Neural cell (in vitro differentiated cells): ENCODE measurements around the gene SH3RF1. TPM values are rescaled to one million over a fixed set of nuclear protein-coding genes. Genes with fewer than 3 reads are reported as not detected.

Experiments used
- H2AFZ ChIP-seq: fragments of 200-600, 300-800 bp; sonication (generic), shearing (Covaris generic); 2 replicates; pipeline ENCODE4 v1.6.0; 2014; ENCODE audit warnings: low read depth, mild to moderate bottlenecking, antibody characterized with exemption, low read length, moderate library complexity
- H3F3A ChIP-seq: fragments of 200-600 bp; shearing (Covaris generic); 2 replicates; pipeline ENCODE4 v1.6.1; 2016; ENCODE audit warnings: mild to moderate bottlenecking, moderate library complexity, mixed read lengths, antibody characterized with exemption, low read length; ENCODE audit not compliant: insufficient read depth, poor library complexity, severe bottlenecking
- H3K27ac ChIP-seq: fragments of 200-600, 300-800 bp; sonication (generic), shearing (Covaris generic); 2 replicates; pipeline ENCODE4 v1.5.1; 2014; ENCODE audit warnings: mild to moderate bottlenecking, low read length, moderate library complexity
- H3K27me3 ChIP-seq: fragments of 300-800, 200-600 bp; sonication (generic), shearing (Covaris generic); 2 replicates; pipeline ENCODE4 v1.6.0; 2014; ENCODE audit warnings: mild to moderate bottlenecking, low read depth, low read length, moderate library complexity; ENCODE audit not compliant: insufficient read depth
- H3K36me3 ChIP-seq: fragments of 300-800, 200-600 bp; sonication (generic), shearing (Covaris generic); 2 replicates; pipeline ENCODE4 v1.5.1; 2014; ENCODE audit warnings: mild to moderate bottlenecking, antibody characterized with exemption, low read length, moderate library complexity; ENCODE audit not compliant: insufficient read depth
- H3K4me2 ChIP-seq: fragments of 300-800, 200-600 bp; sonication (generic), shearing (Covaris generic); 2 replicates; pipeline ENCODE4 v1.6.0; 2014; ENCODE audit warnings: mild to moderate bottlenecking, low read length
- H3K4me3 ChIP-seq: fragments of 300-800, 200-600 bp; sonication (generic), shearing (Covaris generic); 2 replicates; pipeline ENCODE4 v1.5.1; 2014; ENCODE audit warnings: mild to moderate bottlenecking, low read length, moderate library complexity
- H3K79me2 ChIP-seq: fragments of 200-600 bp; shearing (Covaris generic); replicated peaks from 2 replicates; pipeline ENCODE4 v1.6.0; 2014; ENCODE audit warnings: mild to moderate bottlenecking, low read length, moderate library complexity; ENCODE audit not compliant: insufficient read depth
- H3K9ac ChIP-seq: fragments of 300-800, 200-600 bp; sonication (generic), shearing (Covaris generic); 2 replicates; pipeline ENCODE4 v1.6.1; 2016; ENCODE audit warnings: mild to moderate bottlenecking, low read length, mixed read lengths
- H3K9me2 ChIP-seq: fragments of 200-600 bp; shearing (Covaris generic); 2 replicates; pipeline ENCODE4 v1.6.1; 2016; ENCODE audit warnings: mild to moderate bottlenecking, low read length, mixed read lengths; ENCODE audit not compliant: insufficient read depth
- H3K9me3 ChIP-seq: fragments of 200-600, 300-800 bp; sonication (generic), shearing (Covaris generic); 2 replicates; pipeline ENCODE4 v1.6.1; 2016; ENCODE audit warnings: mild to moderate bottlenecking, mixed run types, low read length, moderate library complexity, mixed read lengths
- H4K20me1 ChIP-seq: fragments of 200-600 bp; shearing (Covaris generic); 2 replicates; pipeline ENCODE4 v1.6.1; 2016; ENCODE audit warnings: mild to moderate bottlenecking, mixed run types; ENCODE audit not compliant: insufficient read depth
- CTCF ChIP-seq: fragments of 450-650 bp; IDR thresholded peaks from 2 replicates; pipeline ENCODE4 v1.5.1; 2014; ENCODE audit warnings: antibody characterized with exemption, mild to moderate bottlenecking, moderate library complexity; ENCODE audit not compliant: poor library complexity, severe bottlenecking
- EP300 ChIP-seq: fragments of 450-650 bp; conservative IDR thresholded peaks from 2 replicates; pipeline ENCODE4 v1.6.1; 2014; ENCODE audit warnings: antibody characterized with exemption, mild to moderate bottlenecking, moderate library complexity; ENCODE audit not compliant: poor library complexity, severe bottlenecking
- EZH2 ChIP-seq: fragments of 200-600, 300-800 bp; shearing (Covaris generic), sonication (generic); IDR thresholded peaks from 2 replicates; pipeline ENCODE4 v1.6.1; 2014; ENCODE audit warnings: antibody characterized with exemption, low read length, borderline replicate concordance, mild to moderate bottlenecking; ENCODE audit not compliant: insufficient read depth, poor library complexity, severe bottlenecking
- MXI1 ChIP-seq: fragments of 450-650 bp; conservative IDR thresholded peaks from 2 replicates; pipeline ENCODE4 v1.6.1; 2014; ENCODE audit warnings: antibody characterized with exemption, mild to moderate bottlenecking; ENCODE audit not compliant: poor library complexity, severe bottlenecking
- POLR2AphosphoS5 ChIP-seq: IDR thresholded peaks from 2 replicates; pipeline ENCODE4 v1.6.1; 2012
- RAD21 ChIP-seq: fragments of 450-650 bp; conservative IDR thresholded peaks from 2 replicates; pipeline ENCODE4 v1.6.1; 2014; ENCODE audit warnings: antibody characterized with exemption, mild to moderate bottlenecking, moderate library complexity
- REST ChIP-seq: IDR thresholded peaks from 2 replicates; pipeline ENCODE4 v1.6.1; 2012; ENCODE audit warnings: borderline replicate concordance
- SMC3 ChIP-seq: fragments of 450-650 bp; conservative IDR thresholded peaks from 2 replicates; pipeline ENCODE4 v1.6.1; 2014; ENCODE audit warnings: antibody characterized with exemption, mild to moderate bottlenecking, moderate library complexity; ENCODE audit not compliant: poor library complexity
- TAF1 ChIP-seq: IDR thresholded peaks from 2 replicates; pipeline ENCODE4 v1.6.1; 2012; ENCODE audit warnings: low read depth
- polyA plus RNA-seq: library from polyadenylated mRNA; depleted of rRNA; stranded (reverse); fragments of >200 nt; gene quantifications from 2 replicates; pipeline ENCODE4 v1.2.3, GENCODE V29; 2014

Gene SH3RF1
- polyA plus RNA-seq, 1 donor from 2014 or later: 3.1 TPM

DNA sequence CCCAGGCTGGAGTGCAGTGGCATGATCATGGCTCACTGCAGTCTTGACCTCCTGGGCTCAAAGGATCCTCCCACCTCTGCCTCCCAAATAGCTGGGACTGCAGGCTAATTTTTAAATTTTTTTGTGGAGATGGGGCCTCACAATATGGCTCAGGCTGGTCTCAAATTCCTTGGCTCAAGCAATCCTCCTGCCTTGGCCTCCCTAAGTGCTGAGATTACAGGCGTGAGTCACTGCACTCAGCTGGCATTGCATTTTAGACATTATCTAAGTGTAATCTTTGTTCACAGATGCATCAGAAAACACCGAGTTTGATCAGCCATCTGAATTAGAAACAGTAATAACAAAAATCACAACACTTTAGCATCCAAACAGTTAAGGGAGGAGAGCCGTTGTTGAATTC is 207.3 kb downstream of the SH3RF1 start:
- H3K9me3 ChIP-seq: no peaks in the 10 kb centered on the region
- no peaks in the 10 kb centered on the region for H4K20me1 ChIP-seq
- no peaks in the 10 kb centered on the region for H3K27me3 ChIP-seq
- H3K9ac ChIP-seq: no peak overlapping the region
- no peaks in the 10 kb centered on the region for H3K36me3 ChIP-seq
- no peak overlapping the region for H3K27ac ChIP-seq
- H2AFZ ChIP-seq: no peak overlapping the region
- no peaks in the 10 kb centered on the region for H3K9me2 ChIP-seq
- H3K79me2 ChIP-seq: no peaks in the 10 kb centered on the region
- H3F3A ChIP-seq: no peaks in the 10 kb centered on the region
- H3K4me2 ChIP-seq: no peak overlapping the region
- TF ChIP-seq RAD21 (no peak), EZH2 (no peak), REST (no peak), TAF1 (no peak), SMC3 (no peak), CTCF (no peak), POLR2AphosphoS5 (no peak), EP300 (no peak), MXI1 (no peak)
- no peak overlapping the region for H3K4me3 ChIP-seq

GRCh38 chr4:169062897-169063244 is 207.9 kb downstream of the SH3RF1 start:
- TF ChIP-seq TAF1: no peak
- TF ChIP-seq RAD21: no peak
- no peak for TF ChIP-seq MXI1
- TF ChIP-seq EZH2: no peak
- no peak for TF ChIP-seq CTCF
- no peak for TF ChIP-seq SMC3
- H2AFZ ChIP-seq: no peak overlapping the region

More at GRCh38 chr4:169062897-169063244, 207.9 kb downstream of the SH3RF1 start:
- H3K4me2 ChIP-seq: no peak overlapping the region
- no peaks in the 10 kb centered on the region for H3K36me3 ChIP-seq
- H3F3A ChIP-seq: no peaks in the 10 kb centered on the region
- H3K27ac ChIP-seq: no peak overlapping the region
- no peaks in the 10 kb centered on the region for H3K9me2 ChIP-seq
- no peaks in the 10 kb centered on the region for H3K27me3 ChIP-seq
- no peak overlapping the region for H3K9ac ChIP-seq
- H3K79me2 ChIP-seq: no peaks in the 10 kb centered on the region
- no peaks in the 10 kb centered on the region for H4K20me1 ChIP-seq
- no peaks in the 10 kb centered on the region for H3K9me3 ChIP-seq
- no peak overlapping the region for H3K4me3 ChIP-seq
